Heart left ventricle (tissue), 13 donors: ENCODE data around the gene MCIDAS.

Experiments
- CTCF ChIP-seq, 12 donors: fragments of 200-600 bp; sonication (generic) in 4 of 12; IDR thresholded peaks; one replicate each; pipeline versions ENCODE4 v1.5.0 to v1.8.0; 2018 to 2022; ENCODE audit warnings: antibody characterized with exemption in 12 of 12, mild to moderate bottlenecking in 5 of 12
- POLR2A ChIP-seq, 2 donors: fragments of 450-650 bp; IDR thresholded peaks; one replicate each; pipeline ENCODE4 v1.6.1; 2017; ENCODE audit warnings: antibody characterized with exemption in 2 of 2, mild to moderate bottlenecking in 2 of 2, moderate library complexity in 2 of 2
- donor health status: ischemic (EF 13 %, LVEDD 7.1; RV severe dilation, severe dysfunction).
- donor health status: DM: no; HTN: yes; CAD: no.
- donor health status: DM: no; HTN: no; CAD: no.
- donor health status: ischemic (EF 25% LVEDD 6.9; RV normal size, moderate dysfunction).
- donor health status: ischemic (EF 25% LVEDD 5.7; RV mildly dilated, moderate dysfunction).
- donor health status: ischemic (EF 35%, LVEDD 5.7; RV mildly dilated, moderate dysfunction).
- donor health status: nonischemic (EF 11% LVEDD 7.7; RV severe dilation, severe dysfunction).
- donor health status: DM: yes; HTN: yes; CAD: no.
- donor health status: PGD.
- donor health status: ischemic (EF 29% LVEDD 5.4; RV normal size, mild dysfunction).
- donor health status: nonischemic (EF 23%, LVEDD 6.1; RV moderate dilation, normal function).

- TF ChIP-seq POLR2A (IDR thresholded peaks at IDR 0.05), result no peak
- no peak for TF ChIP-seq CTCF (IDR thresholded peaks at IDR 0.05)
Observed at GRCh38 chr5:55258339-55258738, 31.2 kb upstream of the MCIDAS start.
